HG02938 (cell line): ENCODE measurements around the gene CADPS2.
"Not testable (repeated sequence)": the region's sequence is repeated elsewhere in the genome, so short reads cannot be mapped to it uniquely, and the experiment has no call there.

ENCODE experiments used
- ATAC-seq: cut with Tn5 transposase; IDR thresholded peaks from one replicate; pipeline ENCODE4 v1.9.1; 2021; ENCODE audit warnings: mild to moderate bottlenecking, moderate library complexity; ENCODE audit not compliant: unreplicated experiment

CADPS2 gene

DNA sequence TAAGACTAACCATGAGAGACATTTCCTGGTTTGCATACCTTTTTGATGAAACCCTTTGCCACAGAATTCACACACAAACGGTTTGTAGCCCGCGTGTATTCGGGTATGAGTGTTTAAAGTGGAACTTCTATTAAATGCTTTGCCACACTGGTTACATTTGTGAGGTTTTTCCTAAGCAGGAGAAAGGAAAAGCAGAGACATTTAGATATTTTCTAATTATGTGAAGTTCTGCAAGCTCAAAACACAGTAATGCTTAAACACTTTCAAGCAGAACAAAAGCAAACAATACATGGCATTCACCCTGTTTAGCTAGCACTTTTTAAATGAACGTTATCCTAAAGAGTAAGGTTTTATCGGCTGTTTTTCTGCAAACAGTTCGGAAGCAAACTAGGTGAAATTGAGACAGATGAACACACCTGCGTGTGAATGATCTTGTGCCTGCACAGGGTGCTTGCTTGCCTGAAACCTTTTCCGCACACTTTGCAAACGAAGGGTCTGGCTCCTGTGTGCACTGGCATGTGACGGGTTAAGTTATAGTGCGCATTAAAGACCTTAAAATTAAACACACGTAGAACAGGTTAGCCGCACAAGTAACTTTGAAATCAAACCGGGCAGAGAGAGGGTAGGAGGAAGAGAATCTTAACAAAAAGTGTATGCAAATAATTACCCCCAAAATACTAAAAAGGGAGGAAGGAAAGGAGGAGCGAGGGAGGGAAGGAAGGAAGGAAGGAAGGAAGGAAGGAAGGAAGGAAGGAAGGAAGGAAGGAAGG, 583.3 kb downstream of the CADPS2 start:
- ATAC-seq: no peak

DNA sequence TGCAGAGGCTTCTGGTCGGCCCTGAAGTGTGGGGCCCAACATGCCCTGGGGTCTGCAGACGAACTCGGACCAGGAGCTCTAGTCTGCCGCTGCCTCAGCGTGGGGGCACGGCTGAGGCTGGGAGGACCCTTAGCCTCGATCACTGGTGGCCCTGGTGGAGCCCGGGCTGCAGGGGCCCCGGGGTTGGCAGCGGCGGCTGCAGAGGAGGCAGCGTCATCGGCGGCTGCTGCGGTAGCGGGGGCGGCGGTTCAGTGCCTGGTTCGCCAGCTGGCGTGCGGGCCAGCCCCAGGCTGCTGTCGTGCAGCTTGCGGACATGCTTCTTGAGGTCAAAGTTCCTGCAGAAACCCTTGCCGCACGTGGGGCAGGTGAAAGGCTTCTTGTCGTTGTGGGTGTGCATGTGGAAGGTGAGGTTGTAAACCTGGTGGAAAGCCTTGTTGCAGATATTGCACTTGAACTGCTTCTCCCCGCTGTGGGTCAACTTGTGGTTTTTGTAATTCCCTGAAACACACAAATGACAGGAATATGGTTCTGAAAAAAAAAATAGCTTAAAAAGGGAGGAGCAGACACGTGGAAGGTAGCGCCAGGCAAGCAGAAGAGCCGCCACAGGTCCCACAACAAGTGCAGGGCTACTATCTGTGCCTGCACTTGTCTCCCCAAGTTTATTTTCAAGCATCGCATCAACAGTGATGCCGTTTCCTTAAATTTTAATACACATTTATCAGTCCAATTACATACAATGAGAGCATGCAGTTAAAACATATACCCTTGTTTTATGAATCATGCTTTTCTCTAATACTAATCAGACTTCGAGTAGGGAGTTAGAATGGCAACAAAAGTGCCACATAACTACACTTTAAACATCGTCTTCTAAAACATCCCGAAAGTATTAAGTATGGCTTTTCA, 584.2 kb downstream of the CADPS2 start:
- ATAC-seq: no peak

- no peak for ATAC-seq
Measured at GRCh38 chr7:122300956-122301833, 585.1 kb downstream of the CADPS2 start.

DNA sequence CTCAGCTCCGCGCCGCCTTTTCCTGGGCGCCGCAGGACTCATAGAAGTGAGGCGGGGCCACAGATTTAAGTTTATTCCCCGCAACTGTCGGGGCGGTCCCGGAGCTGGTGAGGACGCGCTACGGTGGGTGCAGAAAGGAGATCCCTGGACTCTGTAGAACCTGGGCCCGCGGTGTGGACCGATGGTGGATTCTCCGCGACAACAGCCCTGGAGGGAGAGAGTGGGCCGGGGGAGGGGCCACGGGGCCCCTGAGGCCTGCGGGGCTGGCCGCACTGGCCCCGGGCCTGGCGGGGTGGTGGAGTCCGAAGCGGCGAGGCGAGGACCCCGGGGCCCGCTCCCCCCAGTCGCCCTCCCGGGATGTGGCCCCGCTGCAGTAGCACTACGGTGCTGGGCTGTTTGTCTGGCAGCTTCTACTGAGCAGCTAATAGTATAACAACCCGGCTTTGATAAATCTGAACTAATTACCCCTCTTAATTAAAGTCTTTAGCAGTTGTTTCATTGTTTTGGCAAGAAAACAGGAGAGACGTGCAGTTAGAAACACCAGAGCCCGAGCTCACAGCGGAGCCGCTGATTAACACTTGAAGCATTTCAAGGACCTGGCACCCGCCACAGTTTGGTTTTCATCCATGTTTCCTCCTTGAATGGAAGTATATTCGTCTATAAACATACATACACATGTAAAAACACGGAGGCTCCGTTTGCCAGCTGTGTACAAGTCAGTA, 585.9 kb downstream of the CADPS2 start:
- no peak for ATAC-seq

DNA sequence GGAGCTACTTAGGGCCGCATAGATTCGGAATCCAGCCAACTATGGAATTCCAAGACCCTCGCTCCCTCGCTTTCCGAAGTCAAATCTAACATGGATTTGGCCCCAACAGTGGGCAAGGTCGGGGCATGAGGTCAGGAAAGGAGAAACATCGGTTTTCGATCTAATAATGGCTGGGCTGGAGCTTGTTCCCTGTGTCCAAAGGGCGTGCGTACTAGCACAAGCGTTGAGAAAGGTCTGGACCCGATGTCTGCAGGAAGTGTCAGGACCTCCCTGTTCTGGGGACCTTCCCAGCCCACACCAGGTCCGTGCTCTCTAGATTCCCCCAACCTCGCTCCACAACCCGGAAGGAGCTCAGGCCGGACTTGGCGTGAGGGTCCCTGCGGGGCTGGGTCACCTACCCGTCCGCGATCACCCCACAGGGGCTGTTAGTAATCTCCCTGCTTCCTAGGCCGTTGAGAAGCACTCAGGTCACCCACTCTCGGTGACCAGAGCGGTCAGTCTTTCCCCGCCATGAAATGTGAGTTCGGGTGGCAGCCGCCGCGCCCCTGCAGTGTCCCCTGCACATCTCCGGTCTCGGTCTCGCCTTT, 586.5 kb downstream of the CADPS2 start:
- ATAC-seq: no peak

DNA sequence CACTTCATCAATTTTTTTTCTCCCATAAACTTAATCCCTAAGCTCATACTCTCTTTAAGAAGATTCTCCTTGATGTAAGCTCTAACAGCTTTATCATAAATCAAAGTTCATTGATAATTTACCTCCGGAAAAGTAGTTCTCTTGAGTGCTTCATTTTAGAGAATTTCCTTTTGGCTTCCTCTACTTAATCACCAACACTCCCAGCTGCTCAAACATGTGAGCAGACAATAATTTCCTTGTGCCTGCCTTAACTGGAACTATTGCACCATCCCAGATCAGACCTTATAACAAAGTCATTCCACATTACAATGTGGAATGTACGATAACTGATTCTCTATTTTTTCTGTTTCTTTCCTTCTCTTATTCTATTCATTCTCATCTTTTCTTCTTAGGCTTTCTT, 587.6 kb downstream of the CADPS2 start:
- no peak for ATAC-seq

DNA sequence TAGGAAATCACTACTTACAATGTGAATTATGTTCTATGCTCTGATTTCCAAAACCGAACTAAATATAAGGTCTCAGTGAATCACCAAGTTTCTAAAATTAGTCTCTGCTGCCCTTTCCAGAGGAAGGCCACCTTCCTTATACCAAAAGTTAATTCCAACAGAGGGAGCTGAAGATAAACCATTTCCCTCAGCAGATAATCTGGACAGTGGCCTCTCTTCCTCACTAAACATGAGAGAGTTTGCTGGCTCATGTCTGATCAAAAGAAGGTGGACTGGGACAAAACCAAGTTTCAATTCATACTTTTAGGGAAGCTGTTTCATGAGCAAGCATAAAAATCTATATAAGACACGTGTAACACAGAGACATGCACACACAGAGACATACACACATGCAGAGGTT, 588.1 kb downstream of the CADPS2 start:
- ATAC-seq: no peak

DNA sequence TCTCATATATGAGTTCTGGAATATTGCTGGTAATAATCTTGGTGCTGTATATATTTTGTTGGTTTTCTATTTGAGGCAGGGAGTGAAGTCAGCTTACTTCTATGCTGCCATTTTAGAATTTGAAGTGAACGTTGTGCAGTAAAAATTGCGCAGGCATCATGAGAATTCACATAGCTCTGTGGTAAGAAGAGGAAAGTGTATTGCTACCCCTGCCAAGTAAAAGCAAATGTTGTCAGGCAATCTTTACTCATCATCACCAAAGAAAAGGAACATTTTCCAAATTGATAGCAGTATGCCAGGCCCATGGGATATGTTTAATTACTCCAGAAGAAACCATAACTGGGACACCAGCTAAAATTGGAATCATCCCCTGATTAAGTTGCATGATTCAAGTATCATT, 595.1 kb downstream of the CADPS2 start:
- ATAC-seq: no peak

GRCh38 chr7:122290476-122290875, 595.8 kb downstream of the CADPS2 start:
- ATAC-seq: no peak

DNA sequence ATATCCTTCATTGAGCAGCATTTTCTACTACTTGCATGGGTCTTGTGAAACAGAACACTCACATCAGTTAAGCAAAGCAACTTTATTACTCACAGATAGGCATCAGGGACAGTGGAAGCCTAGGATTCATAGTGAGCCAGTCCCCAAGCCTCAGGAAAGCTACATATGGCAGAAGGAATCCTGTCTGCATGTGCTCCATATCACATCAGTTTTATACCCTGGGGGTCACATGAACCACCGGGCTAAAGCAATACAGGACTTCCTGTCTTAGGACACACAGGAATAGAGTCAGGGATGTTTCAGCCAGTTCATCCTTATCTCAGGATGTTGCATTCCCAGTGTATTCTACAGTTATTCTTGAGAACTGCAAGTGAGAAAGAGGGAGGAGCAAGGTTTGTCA, 596.8 kb downstream of the CADPS2 start:
- ATAC-seq: no peak

DNA sequence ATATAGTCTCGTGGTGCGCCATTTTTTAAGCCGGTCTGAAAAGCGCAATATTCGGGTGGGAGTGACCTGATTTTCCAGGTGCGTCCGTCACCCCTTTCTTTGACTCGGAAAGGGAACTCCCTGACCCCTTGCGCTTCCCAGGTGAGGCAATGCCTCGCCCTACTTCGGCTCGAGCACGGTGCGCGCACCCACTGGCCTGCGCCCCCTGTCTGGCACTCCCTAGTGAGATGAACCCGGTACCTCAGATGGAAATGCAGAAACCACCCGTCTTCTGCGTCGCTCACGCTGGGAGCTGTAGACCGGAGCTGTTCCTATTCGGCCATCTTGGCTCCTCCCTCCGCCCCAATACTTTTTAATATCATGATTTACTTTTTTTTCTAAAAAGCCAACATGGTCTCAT, 601.7 kb downstream of the CADPS2 start:
- ATAC-seq: not testable (repeated sequence)

GRCh38 chr7:122273117-122273516, 613.1 kb downstream of the CADPS2 start:
- ATAC-seq: peak; percentile 65

- no peak for ATAC-seq
Measured at GRCh38 chr7:122269241-122269640, 617.0 kb downstream of the CADPS2 start.
